NT2/D1 (cell line): Measurements from ENCODE around the gene ATG4D.
"Not testable (repeated sequence)": the region's sequence is repeated elsewhere in the genome, so short reads cannot be mapped to it uniquely, and the experiment has no call there.

Source experiments
- DNase-seq: peaks from one replicate; pipeline ENCODE4 v3.0.0-alpha.2; 2011; ENCODE audit warnings: low read depth, low spot score
- H3K27me3 ChIP-seq: 2 replicates; pipeline ENCODE4 v1.6.0; 2011; ENCODE audit warnings: mild to moderate bottlenecking; ENCODE audit not compliant: insufficient read length, insufficient read depth
- H3K36me3 ChIP-seq: 2 replicates; pipeline ENCODE4 v1.6.1; 2011; ENCODE audit warnings: mild to moderate bottlenecking, low read length, mixed read lengths; ENCODE audit not compliant: insufficient read depth, insufficient read length
- H3K4me1 ChIP-seq: 2 replicates; pipeline ENCODE4 v1.5.1; 2011; ENCODE audit not compliant: insufficient read depth, insufficient read length
- H3K4me3 ChIP-seq: 2 replicates; pipeline ENCODE4 v1.5.1; 2011; ENCODE audit warnings: low read depth; ENCODE audit not compliant: insufficient read length
- H3K9ac ChIP-seq: 2 replicates; pipeline ENCODE4 v1.6.0; 2011; ENCODE audit warnings: low read depth; ENCODE audit not compliant: insufficient read length
- H3K9me3 ChIP-seq: 2 replicates; pipeline ENCODE4 v1.5.1; 2011; ENCODE audit warnings: mild to moderate bottlenecking, low read length; ENCODE audit not compliant: insufficient read depth
- SUZ12 ChIP-seq: IDR thresholded peaks from 2 replicates; pipeline ENCODE4 v1.6.1; 2011; ENCODE audit not compliant: insufficient read length, insufficient read depth; ENCODE audit errors: extremely low read depth
- YY1 ChIP-seq: IDR thresholded peaks from 2 replicates; pipeline ENCODE4 v1.6.1; 2011; ENCODE audit not compliant: insufficient read length, insufficient read depth
- ZNF274 ChIP-seq: IDR thresholded peaks from 2 replicates; pipeline ENCODE4 v1.6.1; 2011; ENCODE audit warnings: mild to moderate bottlenecking, low read depth, low read length

The ATG4D gene

GRCh38 chr19:10565028-10565566 is 21.4 kb downstream of the ATG4D start:
- DNase-seq: no peak
- Histone ChIP-seq H3K9ac (peak overlapping the region; percentile 99), H3K9me3 (no peaks in the 10 kb centered on the region), H3K27me3 (peaks cover 7% of the 10 kb centered on the region), H3K4me3 (peak overlapping the region; percentile 87), H3K4me1 (peaks cover 14% of the 10 kb centered on the region), H3K36me3 (peaks cover 35% of the 10 kb centered on the region)
- TF ChIP-seq SUZ12 (no peak), YY1 (no peak), ZNF274 (no peak)

- DNase-seq: peak; percentile 95
- H3K9me3 ChIP-seq: no peaks in the 10 kb centered on the region
- peak within 1 kb of the TSS; percentile 87 for H3K4me3 ChIP-seq
- H3K27me3 ChIP-seq: peaks cover 7% of the 10 kb centered on the region
- H3K4me1 ChIP-seq: peaks cover 14% of the 10 kb centered on the region
- H3K9ac ChIP-seq: peak within 1 kb of the TSS; percentile 99
- peaks cover 28% of the 10 kb centered on the region for H3K36me3 ChIP-seq
- TF ChIP-seq YY1: peak; percentile 40
- no peak for TF ChIP-seq SUZ12
Measured at GRCh38 chr19:10565567-10566407, 22.1 kb downstream of the ATG4D start, which contains the start of gene KRI1. TSS of gene KRI1 (minus strand) at chr19:10566010. CDS start at chr19:10565999, 11 bp downstream.

- H3K4me1 ChIP-seq: peaks cover 14% of the 10 kb centered on the region
- no peak for TF ChIP-seq ZNF274
- no peak for TF ChIP-seq YY1
- TF ChIP-seq SUZ12: no peak
- peak overlapping the region; percentile 61 for H3K9ac ChIP-seq
- peaks cover 25% of the 10 kb centered on the region for H3K36me3 ChIP-seq
- DNase-seq: no peak
- H3K27me3 ChIP-seq: peaks cover 7% of the 10 kb centered on the region
- no peaks in the 10 kb centered on the region for H3K9me3 ChIP-seq
- peak overlapping the region; percentile 87 for H3K4me3 ChIP-seq
Measured at GRCh38 chr19:10566408-10566657, 22.6 kb downstream of the ATG4D start.

GRCh38 chr19:10566658-10567410 is 23.1 kb downstream of the ATG4D start:
- DNase-seq: no peak
- Histone ChIP-seq H3K9me3 (no peaks in the 10 kb centered on the region), H3K9ac (peak overlapping the region; percentile 27), H3K36me3 (peaks cover 23% of the 10 kb centered on the region), H3K4me1 (peaks cover 14% of the 10 kb centered on the region), H3K4me3 (no peak overlapping the region), H3K27me3 (peaks cover 7% of the 10 kb centered on the region)
- TF ChIP-seq YY1 (no peak), SUZ12 (no peak), ZNF274 (no peak)

GRCh38 chr19:10567656-10568055 is 24.0 kb downstream of the ATG4D start:
- Histone ChIP-seq H3K27me3 (peaks cover 7% of the 10 kb centered on the region), H3K36me3 (peaks cover 18% of the 10 kb centered on the region), H3K9me3 (no peaks in the 10 kb centered on the region), H3K9ac (peak overlapping the region; percentile 80), H3K4me1 (peaks cover 13% of the 10 kb centered on the region), H3K4me3 (peak overlapping the region; percentile 71)
- no peak for DNase-seq
- TF ChIP-seq YY1: no peak
- no peak for TF ChIP-seq ZNF274
- TF ChIP-seq SUZ12: no peak

GRCh38 chr19:10568062-10568825 is 24.5 kb downstream of the ATG4D start:
- Histone ChIP-seq H3K9me3 (no peaks in the 10 kb centered on the region), H3K4me1 (peaks cover 15% of the 10 kb centered on the region), H3K27me3 (peaks cover 7% of the 10 kb centered on the region), H3K4me3 (peak overlapping the region; percentile 71), H3K36me3 (peaks cover 17% of the 10 kb centered on the region), H3K9ac (peak overlapping the region; percentile 80)
- DNase-seq: no peak
- TF ChIP-seq YY1 (no peak), SUZ12 (no peak), ZNF274 (no peak)

- TF ChIP-seq YY1 (no peak), SUZ12 (no peak), ZNF274 (no peak)
Measured at GRCh38 chr19:10568826-10569651, 25.3 kb downstream of the ATG4D start, which contains the start of gene CDKN2D. TSS of gene CDKN2D (minus strand) at chr19:10568979. CDS start at chr19:10568653, 326 bp downstream.

GRCh38 chr19:10573793-10574192 is 30.1 kb downstream of the ATG4D start:
- H3K36me3 ChIP-seq: peaks cover 26% of the 10 kb centered on the region
- H3K4me3 ChIP-seq, H3K9me3 ChIP-seq, H3K27me3 ChIP-seq, H3K9ac ChIP-seq, H3K4me1 ChIP-seq, DNase-seq: not testable (repeated sequence)

More at GRCh38 chr19:10568826-10569651, 25.3 kb downstream of the ATG4D start, which contains the start of gene CDKN2D:
- Histone ChIP-seq H3K9ac (peak within 1 kb of the TSS; percentile 82), H3K9me3 (no peaks in the 10 kb centered on the region), H3K4me3 (peak within 1 kb of the TSS; percentile 76), H3K4me1 (peaks cover 15% of the 10 kb centered on the region), H3K36me3 (peaks cover 20% of the 10 kb centered on the region), H3K27me3 (peaks cover 7% of the 10 kb centered on the region)
- DNase-seq: peak; percentile 99
